ENCODE measurements around the gene ATP2C2.
"Not testable (repeated sequence)": the region's sequence is repeated elsewhere in the genome, so short reads cannot be mapped to it uniquely, and the experiment has no call there.

ATP2C2 gene

GRCh38 chr16:84341528-84342295 is 26.6 kb upstream of the ATP2C2 start:
- no peak overlapping the region for H3K27ac ChIP-seq (ENCODE audit: low read depth, low read length)
- no peak overlapping the region for H3K4me2 ChIP-seq (ENCODE audit: low read depth, low read length, poor library complexity, severe bottlenecking)
- no peak for TF ChIP-seq EZH2phosphoT487 (conservative IDR thresholded peaks at IDR 0.05; ENCODE audit: low read length)
- TF ChIP-seq CTCF (IDR thresholded peaks at IDR 0.05; ENCODE audit: insufficient read depth, low read length, poor library complexity, severe bottlenecking) = no peak
- no peak overlapping the region for H3K9ac ChIP-seq (ENCODE audit: low read length)
- H3K9me3 ChIP-seq (ENCODE audit: insufficient read depth, low read length) = no peaks in the 10 kb centered on the region
- H3K9me2 ChIP-seq (replicated peaks; ENCODE audit: insufficient read depth, low read length) = no peaks in the 10 kb centered on the region
- no peak overlapping the region for H2AFZ ChIP-seq (ENCODE audit: low read depth, low read length, severe bottlenecking)
- H3K27me3 ChIP-seq (ENCODE audit: low read length) = no peaks in the 10 kb centered on the region
- H3K4me3 ChIP-seq (ENCODE audit: insufficient read depth, low read length, poor library complexity, severe bottlenecking) = no peak overlapping the region
- no peaks in the 10 kb centered on the region for H4K20me1 ChIP-seq (ENCODE audit: low read depth, low read length)
- no peaks in the 10 kb centered on the region for H3K36me3 ChIP-seq (ENCODE audit: low read length)
- H3K79me2 ChIP-seq (ENCODE audit: insufficient read depth, low read length) = no peaks in the 10 kb centered on the region
- H3F3A ChIP-seq (ENCODE audit: insufficient read depth) = no peaks in the 10 kb centered on the region

- H3K9ac ChIP-seq (ENCODE audit: low read length); H3K4me2 ChIP-seq (ENCODE audit: low read depth, low read length, poor library complexity, severe bottlenecking); H3K79me2 ChIP-seq (ENCODE audit: insufficient read depth, low read length); H3K27me3 ChIP-seq (ENCODE audit: low read length); H3K27ac ChIP-seq (ENCODE audit: low read depth, low read length); H3K9me2 ChIP-seq (replicated peaks; ENCODE audit: insufficient read depth, low read length); H3F3A ChIP-seq (ENCODE audit: insufficient read depth); H3K9me3 ChIP-seq (ENCODE audit: insufficient read depth, low read length); H2AFZ ChIP-seq (ENCODE audit: low read depth, low read length, severe bottlenecking); H4K20me1 ChIP-seq (ENCODE audit: low read depth, low read length); H3K4me3 ChIP-seq (ENCODE audit: insufficient read depth, low read length, poor library complexity, severe bottlenecking); H3K36me3 ChIP-seq (ENCODE audit: low read length): not testable (repeated sequence)
These were observed 24.5 kb upstream of the ATP2C2 start for GRCh38 chr16:84343800-84344199.

GRCh38 chr16:84344781-84345180 is 23.6 kb upstream of the ATP2C2 start:
- TF ChIP-seq CTCF (IDR thresholded peaks at IDR 0.05; ENCODE audit: insufficient read depth, low read length, poor library complexity, severe bottlenecking) = no peak
- Histone ChIP-seq H3K27ac (ENCODE audit: low read depth, low read length) (no peak overlapping the region), H2AFZ (ENCODE audit: low read depth, low read length, severe bottlenecking) (no peak overlapping the region), H4K20me1 (ENCODE audit: low read depth, low read length) (no peaks in the 10 kb centered on the region), H3K9me2 (replicated peaks; ENCODE audit: insufficient read depth, low read length) (no peaks in the 10 kb centered on the region), H3F3A (ENCODE audit: insufficient read depth) (no peaks in the 10 kb centered on the region), H3K4me2 (ENCODE audit: low read depth, low read length, poor library complexity, severe bottlenecking) (no peak overlapping the region), H3K27me3 (ENCODE audit: low read length) (no peaks in the 10 kb centered on the region), H3K36me3 (ENCODE audit: low read length) (no peaks in the 10 kb centered on the region), H3K9ac (ENCODE audit: low read length) (no peak overlapping the region), H3K4me3 (ENCODE audit: insufficient read depth, low read length, poor library complexity, severe bottlenecking) (no peak overlapping the region), H3K9me3 (ENCODE audit: insufficient read depth, low read length) (no peaks in the 10 kb centered on the region), H3K79me2 (ENCODE audit: insufficient read depth, low read length) (no peaks in the 10 kb centered on the region)

GRCh38 chr16:84347161-84347560 is 21.2 kb upstream of the ATP2C2 start:
- no peak overlapping the region for H3K27ac ChIP-seq (ENCODE audit: low read depth, low read length)

More at GRCh38 chr16:84347161-84347560, 21.2 kb upstream of the ATP2C2 start:
- no peaks in the 10 kb centered on the region for H3F3A ChIP-seq (ENCODE audit: insufficient read depth)
- no peak overlapping the region for H2AFZ ChIP-seq (ENCODE audit: low read depth, low read length, severe bottlenecking)
- no peaks in the 10 kb centered on the region for H4K20me1 ChIP-seq (ENCODE audit: low read depth, low read length)
- no peak overlapping the region for H3K9ac ChIP-seq (ENCODE audit: low read length)
- TF ChIP-seq CTCF (IDR thresholded peaks at IDR 0.05; ENCODE audit: insufficient read depth, low read length, poor library complexity, severe bottlenecking) (no peak), EZH2phosphoT487 (conservative IDR thresholded peaks at IDR 0.05; ENCODE audit: low read length) (no peak)
- H3K4me3 ChIP-seq (ENCODE audit: insufficient read depth, low read length, poor library complexity, severe bottlenecking) = no peak overlapping the region
- H3K9me2 ChIP-seq (replicated peaks; ENCODE audit: insufficient read depth, low read length) = no peaks in the 10 kb centered on the region
- H3K36me3 ChIP-seq (ENCODE audit: low read length) = no peaks in the 10 kb centered on the region
- H3K4me2 ChIP-seq (ENCODE audit: low read depth, low read length, poor library complexity, severe bottlenecking) = no peak overlapping the region
- H3K9me3 ChIP-seq (ENCODE audit: insufficient read depth, low read length) = no peaks in the 10 kb centered on the region
- H3K79me2 ChIP-seq (ENCODE audit: insufficient read depth, low read length) = no peaks in the 10 kb centered on the region
- H3K27me3 ChIP-seq (ENCODE audit: low read length) = no peaks in the 10 kb centered on the region

Measured in SU-DHL-6 (cell line).